ENCODE results near the gene FBXL19. TPM values are rescaled to one million over a fixed set of nuclear protein-coding genes. Genes with fewer than 3 reads are reported as not detected.

FBXL19 gene
- total and polyA plus RNA-seq, 2 of the 8 experiments (the other 6 are each of a cell fraction or from before 2014, with no cell fraction given): 47.2 to 72.2 TPM

GRCh38 chr16:30985401-30986128, 62.2 kb downstream of the FBXL19 start:
- 75% methylated on average over 19 of the region's 20 CpGs; no CpG with 5 or more reads in 1 of the 2 experiments for WGBS, 2 experiments (ENCODE audit: extremely low coverage in 1 of 2, insufficient coverage in 1 of 2, insufficient read length in 1 of 2, insufficient replicate concordance in 2 of 2, low coverage in 1 of 2, low lambda C conversion rate in 2 of 2, missing lambda C conversion rate in 1 of 2)
- peak overlapping the region in 3 of 4 experiments; percentile 20 to 50 (median 40); a peak in 5 of 8 replicates for H3K4me3 ChIP-seq (ENCODE audit: extremely low read depth in 1 of 4, insufficient read depth in 2 of 4, low read depth in 3 of 4, low read length in 4 of 4)
- H2BK15ac ChIP-seq (ENCODE audit: low read length): peak overlapping the region; percentile 93; the same call in 1 of the 2 replicates
- H3K4me1 ChIP-seq (replicated peaks in 1 of 4; ENCODE audit: control insufficient read depth in 3 of 4, insufficient read depth in 4 of 4, low read length in 3 of 4): peaks cover 0 to 5% (median 2%) of the 10 kb centered on the region in 4 experiments; a peak in 4 of 7 replicates
- H3K4ac ChIP-seq (replicated peaks; ENCODE audit: insufficient read length, low read depth, low read length): no peak overlapping the region
- POLR2A ChIA-PET (ENCODE audit: partially characterized antibody): interaction anchor here (0.6 to 5.9 kb wide), 32 partner anchors 9 to 1012 kb away, joined by 3 to 45 read pairs (median 4); partner anchors contain the start of genes KAT8, STX4, TAOK2 and VKORC1
- FAIRE-seq: no peak
- peak overlapping the region; percentile 17 to 71; a peak in 3 of 4 replicates for H3K4me2 ChIP-seq (ENCODE audit: insufficient read depth in 1 of 2, low read depth in 2 of 2, low read length in 2 of 2)
- no peak overlapping the region for H3K23ac ChIP-seq (ENCODE audit: insufficient read length)
- no peaks in the 10 kb centered on the region for H3K79me2 ChIP-seq (ENCODE audit: control insufficient read depth in 1 of 2, insufficient read depth in 2 of 2, low read length in 2 of 2)
- CTCF ChIA-PET (ENCODE audit: partially characterized antibody): interaction anchor here (0.7 to 5.5 kb wide), 43 partner anchors 8 to 883 kb away, joined by 3 to 39 read pairs (median 5); partner anchors contain the start of genes KAT8, PRSS8, STX4 and ZNF646
- H3K56ac ChIP-seq (replicated peaks; ENCODE audit: insufficient read length, low read depth, low read length): peak overlapping the region; percentile 26
- peak overlapping the region in 2 of 4 experiments; percentile 10 to 20; a peak in 1 of 7 replicates for H3K9ac ChIP-seq (replicated peaks in 1 of 4; ENCODE audit: extremely low read depth in 1 of 4, low read depth in 3 of 4, low read length in 3 of 4)
- no peaks in the 10 kb centered on the region; a peak in 1 of 7 replicates for H3K27me3 ChIP-seq (replicated peaks in 1 of 4; ENCODE audit: control insufficient read depth in 3 of 4, extremely low read depth in 1 of 4, insufficient read depth in 3 of 4, low read length in 3 of 4)
- peak overlapping the region; percentile 78; the same call in 1 of the 2 replicates for H4K8ac ChIP-seq (ENCODE audit: extremely low read depth, insufficient read depth, low read length)
- no peak overlapping the region for H4K91ac ChIP-seq (replicated peaks; ENCODE audit: insufficient read length, low read length)
- H3K23me2 ChIP-seq (ENCODE audit: low read depth, low read length): peaks cover 3% of the 10 kb centered on the region; the same call in 1 of the 2 replicates
- H2AFZ ChIP-seq (ENCODE audit: low read length): no peak overlapping the region
- peak overlapping the region; percentile 78; the same call in 1 of the 2 replicates for H2BK5ac ChIP-seq (ENCODE audit: low read depth, low read length)
- H2BK20ac ChIP-seq (ENCODE audit: low read length): no peak overlapping the region
- peak overlapping the region; percentile 38 for H3K18ac ChIP-seq (ENCODE audit: extremely low read depth, low read length)
- H3K9me3 ChIP-seq (ENCODE audit: insufficient read depth in 2 of 2, low read depth in 1 of 2, low read length in 1 of 2): no peaks in the 10 kb centered on the region
- no peak overlapping the region for H2BK120ac ChIP-seq (replicated peaks; ENCODE audit: low read depth, low read length)
- peaks cover 0 to 12% of the 10 kb centered on the region in 2 experiments for H4K20me1 ChIP-seq (replicated peaks in 1 of 2; ENCODE audit: control insufficient read depth in 1 of 2, insufficient read depth in 2 of 2, low read length in 2 of 2)
- H3K36me3 ChIP-seq (ENCODE audit: control insufficient read depth in 2 of 4, insufficient read depth in 4 of 4, low read length in 3 of 4): peaks cover 8 to 16% (median 10%) of the 10 kb centered on the region in 4 experiments; a peak in 6 of 8 replicates
- H3K14ac ChIP-seq (ENCODE audit: insufficient read length): no peak overlapping the region
- no peaks in the 10 kb centered on the region for H3K79me1 ChIP-seq (ENCODE audit: low read depth, low read length)
- H2BK12ac ChIP-seq (ENCODE audit: low read depth, low read length): no peak overlapping the region; the same call in 1 of the 2 replicates
- DNase-seq (ENCODE audit: low read depth in 1 of 2, low spot score in 2 of 2): peak in 1 of 2 experiments; percentile 69
- H4K5ac ChIP-seq (ENCODE audit: insufficient read length, low read depth, low read length): no peak overlapping the region
- no peak overlapping the region for H2AK5ac ChIP-seq (ENCODE audit: low read depth, low read length)
- no peak overlapping the region for H3K27ac ChIP-seq (ENCODE audit: low read depth, low read length)
- TF ChIP-seq E2F6 (IDR thresholded peaks at IDR 0.05) (peak; percentile 50; the same call in 1 of the 2 replicates), MAX (IDR thresholded peaks at IDR 0.05) (peak; percentile 64), CTCF (IDR thresholded peaks at IDR 0.05; ENCODE audit: control extremely low read depth in 1 of 3, insufficient read depth in 1 of 3, low read depth in 1 of 3, low read length in 3 of 3) (peak; percentile 55 to 67 (median 56)), ATF3 (IDR thresholded peaks at IDR 0.05; ENCODE audit: insufficient read depth, low read depth, low read length) (no peak), YY1 (IDR thresholded peaks at IDR 0.05; ENCODE audit: low read depth, low read length) (peak; percentile 76)
